HG02870 (cell line): Measurements from ENCODE around the gene RAB29.
"Not testable (repeated sequence)": the region's sequence is repeated elsewhere in the genome, so short reads cannot be mapped to it uniquely, and the experiment has no call there.

Experiments
- ATAC-seq: cut with Tn5 transposase; IDR thresholded peaks from one replicate; pipeline ENCODE4 v1.9.1; 2021; ENCODE audit warnings: mild to moderate bottlenecking, moderate library complexity; ENCODE audit not compliant: unreplicated experiment

The RAB29 gene

DNA sequence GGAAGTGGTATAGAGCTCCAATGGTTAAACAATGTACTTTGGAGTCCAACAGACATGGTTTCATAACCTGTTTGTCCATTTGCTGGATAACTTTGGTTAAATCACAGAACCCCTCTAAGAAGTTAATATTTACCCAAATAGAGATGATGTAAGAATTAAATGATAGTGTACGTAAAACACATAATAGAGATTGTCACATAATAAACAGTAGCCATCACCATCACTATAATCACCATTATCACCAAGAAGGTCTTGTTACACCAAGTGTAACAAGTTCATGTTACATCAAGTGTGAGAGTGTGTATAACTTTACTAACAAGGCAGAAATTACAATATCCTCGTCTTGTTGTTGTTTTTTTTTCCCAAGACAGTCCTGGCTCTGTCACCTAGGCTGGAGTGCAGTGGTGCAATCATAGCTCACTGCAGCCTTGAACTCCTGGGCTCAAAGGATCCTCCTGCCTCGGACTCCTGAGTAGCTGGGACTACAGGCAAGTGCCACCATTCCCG lies 48.6 kb downstream of the RAB29 start:
- no peak for ATAC-seq

DNA sequence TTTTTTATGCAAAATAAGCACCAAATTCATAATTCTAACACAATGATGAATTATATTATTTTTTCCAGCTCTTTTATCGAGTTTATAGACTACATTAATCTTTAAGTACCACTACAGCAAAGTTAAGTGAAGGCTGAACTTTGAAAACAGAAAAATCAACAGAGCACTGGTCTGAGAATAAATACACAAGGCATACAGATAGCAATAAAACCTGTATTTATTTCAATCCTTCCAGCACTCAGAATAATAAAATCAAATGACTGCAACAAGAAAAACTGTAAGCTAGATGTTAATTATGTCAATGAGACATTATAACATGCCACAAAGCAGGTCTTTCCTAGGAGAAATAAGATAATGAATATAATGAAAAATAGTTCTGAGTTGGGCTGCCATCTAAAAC lies 49.8 kb downstream of the RAB29 start:
- ATAC-seq: no peak

DNA sequence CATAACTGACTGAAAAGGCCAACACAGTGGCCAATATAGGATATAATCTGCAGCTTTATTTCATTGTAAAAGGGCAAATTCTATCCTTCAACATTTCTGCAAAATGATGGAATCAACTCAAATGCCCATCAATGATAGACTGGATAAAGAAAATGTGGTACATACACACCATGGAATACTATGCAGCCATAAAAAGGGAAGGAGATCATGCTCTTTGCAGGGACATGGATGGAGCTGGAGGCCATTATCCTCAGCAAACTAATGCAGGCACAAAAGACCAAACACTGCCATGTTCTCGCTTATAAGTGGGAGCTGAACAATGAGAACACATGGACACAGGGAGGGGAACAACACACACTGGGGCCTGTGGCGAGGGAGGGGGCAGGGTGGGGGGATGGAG lies 54.5 kb downstream of the RAB29 start:
- not testable (repeated sequence) for ATAC-seq

DNA sequence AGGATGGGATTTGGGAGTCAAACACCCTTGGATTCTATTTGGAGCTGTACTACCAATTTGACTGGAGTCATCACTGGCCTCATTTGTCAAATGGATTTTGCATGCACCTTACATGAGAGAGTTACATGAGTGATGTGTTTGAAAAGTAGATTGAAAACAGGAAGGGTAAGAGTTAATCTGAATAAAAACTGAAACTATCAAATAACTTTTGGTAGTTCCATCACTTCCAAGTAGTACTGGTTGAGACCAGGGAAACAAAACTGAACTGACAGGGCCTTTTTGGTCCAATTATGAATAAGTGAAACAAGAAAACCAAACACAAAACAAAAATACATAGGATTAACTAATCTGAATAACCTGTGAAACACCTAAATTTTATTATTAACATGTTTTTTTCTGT lies 55.5 kb downstream of the RAB29 start:
- ATAC-seq: no peak

DNA sequence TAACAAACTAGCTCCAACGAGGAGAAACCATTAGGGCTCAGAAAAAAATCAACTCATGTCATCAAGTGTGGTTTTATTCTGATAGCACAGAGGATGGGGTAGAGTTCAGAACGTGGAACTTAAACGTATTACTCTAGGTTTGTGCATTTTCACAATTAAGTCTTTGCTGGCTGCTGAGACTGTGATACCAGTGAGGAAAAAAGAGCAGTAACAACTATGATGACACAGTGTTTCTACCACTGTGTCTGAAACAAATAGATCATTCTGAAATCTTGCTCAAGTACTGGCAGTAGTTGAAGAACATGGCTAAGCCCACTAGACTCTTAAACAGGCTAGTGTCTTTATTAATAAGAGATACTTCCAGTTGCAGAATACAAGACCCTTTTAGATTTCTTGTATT lies 56.3 kb downstream of the RAB29 start:
- no peak for ATAC-seq
